Lower lobe of right lung (tissue), 2 donors: Measurements from ENCODE around the gene CD93. TPM values are rescaled to one million over a fixed set of nuclear protein-coding genes. Genes with fewer than 3 reads are reported as not detected.
A peak's percentile ranks its signal among the peaks of the same experiment; 100 is the strongest.

Experiments used
- ATAC-seq, 2 donors: fragments of 200-7000 bp; cut with Tn5 transposase; one replicate each; pipeline ENCODE4 v1.9.1; 2020 to 2022; ENCODE audit warnings: mild to moderate bottlenecking in 2 of 2, moderate library complexity in 2 of 2
- DNase-seq: peaks from one replicate; pipeline ENCODE4 v3.0.0-alpha.2; 2020
- H3K27ac ChIP-seq: fragments of 200-600 bp; one replicate; pipeline ENCODE4 v1.8.0; 2022
- H3K27me3 ChIP-seq: fragments of 200-600 bp; one replicate; pipeline ENCODE4 v1.8.0; 2022; ENCODE audit warnings: low read depth
- H3K36me3 ChIP-seq: fragments of 200-600 bp; one replicate; pipeline ENCODE4 v1.8.0; 2022; ENCODE audit warnings: mild to moderate bottlenecking
- H3K4me1 ChIP-seq: fragments of 200-600 bp; one replicate; pipeline ENCODE4 v1.8.0; 2022
- H3K4me3 ChIP-seq: fragments of 200-600 bp; one replicate; pipeline ENCODE4 v1.8.0; 2022; ENCODE audit warnings: mild to moderate bottlenecking
- H3K9me3 ChIP-seq: fragments of 200-600 bp; one replicate; pipeline ENCODE4 v1.8.0; 2022
- CTCF ChIP-seq: fragments of 200-600 bp; IDR thresholded peaks from one replicate; pipeline ENCODE4 v1.8.0; 2022; ENCODE audit warnings: antibody characterized with exemption, mild to moderate bottlenecking
- intact Hi-C: fragments of 100-400 bp; cut with DNase I; formaldehyde crosslinking; loops from one replicate; pipeline ENCODE4 v1.11.0; 2022
- total RNA-seq: library from RNA; stranded (reverse); fragmentation: NEBNext Ultra II Directional; extraction: Animal tissue kit (Norgen Biotek cat#: 25700); gene quantifications from one replicate; pipeline ENCODE4 v1.2.1, GENCODE V29; 2021
- donor health status: DM: no; HTN: yes; CAD: no; lungs with severe emphysema.

CD93 gene
- total RNA-seq, 1 donor from 2014 or later: 99.7 TPM

- Histone ChIP-seq H3K4me3 (no peak overlapping the region), H3K4me1 (peaks cover 62% of the 10 kb centered on the region), H3K9me3 (no peaks in the 10 kb centered on the region), H3K36me3 (no peaks in the 10 kb centered on the region), H3K27me3 (no peaks in the 10 kb centered on the region), H3K27ac (peak overlapping the region; percentile 11)
- ATAC-seq (no peak), DNase-seq (no peak)
- intact Hi-C loops: no loop called here
- TF ChIP-seq CTCF: no peak
Observed at GRCh38 chr20:23130622-23131140, 44.6 kb upstream of the CD93 start.

GRCh38 chr20:23129891-23130621, 43.9 kb upstream of the CD93 start:
- ATAC-seq: no peak
- Histone ChIP-seq H3K36me3 (no peaks in the 10 kb centered on the region), H3K9me3 (no peaks in the 10 kb centered on the region), H3K4me3 (no peak overlapping the region), H3K27me3 (no peaks in the 10 kb centered on the region), H3K27ac (peak overlapping the region; percentile 11), H3K4me1 (peaks cover 65% of the 10 kb centered on the region)
- intact Hi-C loops: no loop called here
- no peak for DNase-seq
- no peak for TF ChIP-seq CTCF

- Histone ChIP-seq H3K27me3 (no peaks in the 10 kb centered on the region), H3K4me3 (no peak overlapping the region), H3K4me1 (peaks cover 71% of the 10 kb centered on the region), H3K36me3 (no peaks in the 10 kb centered on the region), H3K9me3 (no peaks in the 10 kb centered on the region), H3K27ac (peak overlapping the region; percentile 36)
- no peak for TF ChIP-seq CTCF
- intact Hi-C loops: no loop called here
- ATAC-seq (no peak), DNase-seq (no peak)
Observed at GRCh38 chr20:23129266-23129665, 43.1 kb upstream of the CD93 start.

- TF ChIP-seq CTCF: no peak
- Histone ChIP-seq H3K27ac (peak overlapping the region; percentile 36), H3K4me1 (peaks cover 71% of the 10 kb centered on the region), H3K27me3 (no peaks in the 10 kb centered on the region), H3K9me3 (no peaks in the 10 kb centered on the region), H3K4me3 (no peak overlapping the region), H3K36me3 (no peaks in the 10 kb centered on the region)
- DNase-seq (no peak), ATAC-seq (no peak)
- intact Hi-C loops: no loop called here
Observed at GRCh38 chr20:23128461-23129125, 42.5 kb upstream of the CD93 start.

- Histone ChIP-seq H3K27me3 (no peaks in the 10 kb centered on the region), H3K9me3 (no peaks in the 10 kb centered on the region), H3K4me1 (peaks cover 62% of the 10 kb centered on the region), H3K27ac (peak overlapping the region; percentile 24), H3K4me3 (no peak overlapping the region), H3K36me3 (no peaks in the 10 kb centered on the region)
- intact Hi-C loops: no loop called here
- ATAC-seq: no peak
- no peak for TF ChIP-seq CTCF
- no peak for DNase-seq
Observed at GRCh38 chr20:23127506-23128279, 41.6 kb upstream of the CD93 start.
